Activated CD4-positive, alpha-beta T cell treated with anti-CD3 and anti-CD28 coated beads, Interleukin-2, amount 50 U/mL, for 24 hours (primary cell): ENCODE measurements around the gene SFTPD.

Experiments
- DNase-seq, 2 donors: peaks; one replicate each; pipeline ENCODE4 v3.0.0-alpha.2; 2020; ENCODE audit warnings: low read depth in 1 of 2, low spot score in 1 of 2

The SFTPD gene

GRCh38 chr10:79946271-79947082, 2.4 kb downstream of the SFTPD start:
- no peak for DNase-seq

- no peak for DNase-seq
These were observed 4.2 kb downstream of the SFTPD start for GRCh38 chr10:79944428-79945395.

GRCh38 chr10:79943871-79944270, 5.0 kb downstream of the SFTPD start:
- DNase-seq = no peak

- DNase-seq = no peak
These were observed 6.4 kb downstream of the SFTPD start for GRCh38 chr10:79942261-79943185.

GRCh38 chr10:79941585-79942210, 7.2 kb downstream of the SFTPD start:
- no peak for DNase-seq

GRCh38 chr10:79941146-79941545, 7.8 kb downstream of the SFTPD start:
- DNase-seq = no peak

GRCh38 chr10:79940431-79940830, 8.5 kb downstream of the SFTPD start:
- no peak for DNase-seq

- DNase-seq = no peak
These were observed 8.9 kb downstream of the SFTPD start for GRCh38 chr10:79939969-79940368.

- no peak for DNase-seq
These were observed 10.0 kb downstream of the SFTPD start for GRCh38 chr10:79938728-79939406.

- no peak for DNase-seq
These were observed 11.2 kb downstream of the SFTPD start for GRCh38 chr10:79937701-79938151.

GRCh38 chr10:79936625-79937615, 12.0 kb downstream of the SFTPD start:
- no peak for DNase-seq

- no peak for DNase-seq
These were observed 14.9 kb downstream of the SFTPD start for GRCh38 chr10:79933961-79934360.

GRCh38 chr10:79932841-79933379, 16.0 kb downstream of the SFTPD start:
- DNase-seq = no peak

GRCh38 chr10:79932307-79932706, 16.6 kb downstream of the SFTPD start:
- no peak for DNase-seq

GRCh38 chr10:79930751-79931150, 18.2 kb downstream of the SFTPD start:
- no peak for DNase-seq

- DNase-seq = no peak
These were observed 18.6 kb downstream of the SFTPD start for GRCh38 chr10:79930267-79930666.

- peak; percentile 57 to 68 for DNase-seq
These were observed 19.4 kb downstream of the SFTPD start for GRCh38 chr10:79929409-79929904.

- no peak for DNase-seq
These were observed 20.8 kb downstream of the SFTPD start for GRCh38 chr10:79928028-79928583.
